Measurements from ENCODE around the gene POR. TPM values are rescaled to one million over a fixed set of nuclear protein-coding genes. Genes with fewer than 3 reads are reported as not detected.

Gene POR
- total and polyA plus RNA-seq, 7 experiments from 2014 or later, result 41.6 to 72.3 (median 69.2) TPM

Small RNAs within 50 kb of the gene (microRNA-seq; reads per million reads assigned to microRNA genes)
- not detected for gene MIR4651 (ENCODE audit: borderline microRNAs expressed)

Other genes starting within 250 kb of the POR start
- 10 to 100 TPM in 1 of 5 experiments, 1 to 10 TPM in 3, under 1 TPM in 1; 0.95 to 14.6 (median 2.1) TPM for gene HIP1, start 176.2 kb upstream of the POR start, total RNA-seq
- gene HIP1, start 176.2 kb upstream of the POR start, polyA plus RNA-seq, result under 1 TPM in 1 of 2 donors, not detected in 1; 0.78 TPM
- not detected for gene CCL26, start 142.9 kb upstream of the POR start, total RNA-seq
- gene CCL26, start 142.9 kb upstream of the POR start, polyA plus RNA-seq, result not detected
- gene CCL24, start 101.3 kb upstream of the POR start, total RNA-seq, result not detected
- gene CCL24, start 101.3 kb upstream of the POR start, polyA plus RNA-seq, result not detected
- 10 to 100 TPM; 36.2 to 95.1 (median 47.8) TPM for gene RHBDD2, start 36.1 kb upstream of the POR start, total RNA-seq
- 100 to 1,000 TPM; 107 to 124 TPM for gene RHBDD2, start 36.1 kb upstream of the POR start, polyA plus RNA-seq
- gene TMEM120A, start 79.4 kb downstream of the POR start, total RNA-seq, result 10 to 100 TPM; 19.1 to 38.6 (median 35.6) TPM
- gene TMEM120A, start 79.4 kb downstream of the POR start, polyA plus RNA-seq, result 10 to 100 TPM; 23.2 to 25.2 TPM
- 10 to 100 TPM; 11.3 to 31.7 (median 20.0) TPM for gene STYXL1, start 132.8 kb downstream of the POR start, total RNA-seq
- 10 to 100 TPM; 36.7 to 45.5 TPM for gene STYXL1, start 132.8 kb downstream of the POR start, polyA plus RNA-seq
- 100 to 1,000 TPM in 1 of 5 experiments, 10 to 100 TPM in 4; 71.7 to 172 (median 74.6) TPM for gene MDH2, start 133.0 kb downstream of the POR start, total RNA-seq
- 100 to 1,000 TPM; 134 TPM for gene MDH2, start 133.0 kb downstream of the POR start, polyA plus RNA-seq

All from naive thymus-derived CD4-positive, alpha-beta T cell (primary cell).